IMR-90 (cell line): ENCODE results near the gene PNPLA1. TPM values are rescaled to one million over a fixed set of nuclear protein-coding genes. Genes with fewer than 3 reads are reported as not detected.

Experiments
- ATAC-seq: fragments of 200-7000 bp; cut with Tn5 transposase; 2 replicates; pipeline ENCODE4 v1.9.1; 2020; ENCODE audit warnings: low read depth, mild to moderate bottlenecking, moderate library complexity
- BruUV-seq: library from RNA; stranded (reverse); fragments of 400-500 nt; replicated peaks from 2 replicates; lab custom pipeline; 2021; lab: Mats Ljungman, UMichigan
- CTCF ChIA-PET: fragments of 300-600 bp; formaldehyde crosslinking; extraction: SDS; loops from one replicate; lab custom pipeline; 2021; ENCODE audit warnings: antibody characterized with exemption; lab: Yijun Ruan, JAX
- POLR2A ChIA-PET: fragments of 300-600 bp; sonication (Branson Sonifier 250); formaldehyde crosslinking; loops from one replicate; lab custom pipeline; 2022; ENCODE audit warnings: antibody characterized with exemption; ENCODE audit not compliant: unreplicated experiment; lab: Charles Lee
- DNase-seq: peaks from one replicate; pipeline ENCODE4 v3.0.0; 2013
- H2AFZ ChIP-seq: replicated peaks from 2 replicates; pipeline ENCODE3; 2013; ENCODE audit warnings: low read length, mild to moderate bottlenecking; ENCODE audit not compliant: poor library complexity
- H2AK5ac ChIP-seq: 2 replicates; pipeline ENCODE4 v1.6.1; 2013; ENCODE audit warnings: low read depth, low read length, inconsistent platforms
- H2AK9ac ChIP-seq: replicated peaks from 2 replicates; pipeline ENCODE3; 2013; ENCODE audit warnings: mild to moderate bottlenecking, low read depth, low read length, moderate library complexity; ENCODE audit not compliant: poor library complexity
- H2BK120ac ChIP-seq: 2 replicates; pipeline ENCODE4 v1.6.1; 2013; ENCODE audit warnings: low read depth, low read length, inconsistent platforms
- H2BK15ac ChIP-seq: 3 replicates; pipeline ENCODE4 v1.6.1; 2013; ENCODE audit warnings: low read depth, low read length, inconsistent platforms
- H2BK20ac ChIP-seq: 2 replicates; pipeline ENCODE4 v1.6.1; 2013; ENCODE audit warnings: low read depth, mild to moderate bottlenecking, inconsistent platforms, low read length, moderate library complexity
- H2BK5ac ChIP-seq: 2 replicates; pipeline ENCODE4 v1.6.1; 2013; ENCODE audit warnings: mild to moderate bottlenecking, low read depth, low read length, inconsistent platforms; ENCODE audit not compliant: poor library complexity, severe bottlenecking
- H3K14ac ChIP-seq: replicated peaks from 2 replicates; pipeline ENCODE4 v1.6.1; 2013; ENCODE audit warnings: low read depth, low read length, inconsistent platforms
- H3K18ac ChIP-seq: 2 replicates; pipeline ENCODE4 v1.6.1; 2013; ENCODE audit warnings: low read depth, low read length, control low read depth
- H3K23ac ChIP-seq: 2 replicates; pipeline ENCODE4 v1.6.1; 2013; ENCODE audit warnings: low read depth, low read length, inconsistent platforms
- H3K27ac ChIP-seq: 2 replicates; pipeline ENCODE4 v1.5.1; 2013; ENCODE audit warnings: mild to moderate bottlenecking, control low read depth, low read length; ENCODE audit not compliant: insufficient read depth
- H3K27me3 ChIP-seq: 2 replicates; pipeline ENCODE4 v1.6.1; 2013; ENCODE audit warnings: low read length; ENCODE audit not compliant: control insufficient read depth, insufficient read depth
- H3K36me3 ChIP-seq: 2 replicates; pipeline ENCODE4 v1.6.1; 2013; ENCODE audit warnings: low read length, mixed read lengths; ENCODE audit not compliant: control insufficient read depth, insufficient read depth
- H3K4ac ChIP-seq: 2 replicates; pipeline ENCODE4 v1.6.1; 2013; ENCODE audit warnings: low read depth, low read length, inconsistent platforms
- H3K4me1 ChIP-seq: 2 replicates; pipeline ENCODE4 v1.6.1; 2013; ENCODE audit warnings: low read length, mixed read lengths; ENCODE audit not compliant: control insufficient read depth, insufficient read depth
- H3K4me2 ChIP-seq: 2 replicates; pipeline ENCODE4 v1.6.1; 2013; ENCODE audit warnings: low read depth, mild to moderate bottlenecking, control low read depth, low read length, moderate library complexity
- H3K4me3 ChIP-seq: 2 replicates; pipeline ENCODE4 v1.5.1; 2013; ENCODE audit warnings: low read depth, mild to moderate bottlenecking, control low read depth, low read length, moderate library complexity; ENCODE audit not compliant: insufficient read depth
- H3K56ac ChIP-seq: 2 replicates; pipeline ENCODE4 v1.6.1; 2013; ENCODE audit warnings: low read length, inconsistent platforms; ENCODE audit not compliant: insufficient read depth; ENCODE audit errors: extremely low read depth
- H3K79me1 ChIP-seq, 2 experiments: 2 replicates each; pipeline ENCODE4 v1.6.1; 2013; ENCODE audit warnings: low read length in 2 of 2, inconsistent platforms in 1 of 2, low read depth in 1 of 2
- H3K9ac ChIP-seq: 2 replicates; pipeline ENCODE4 v1.6.1; 2013; ENCODE audit warnings: low read depth, low read length, control low read depth
- H3K9me1 ChIP-seq: 2 replicates; pipeline ENCODE4 v1.6.1; 2013; ENCODE audit warnings: low read length, inconsistent platforms; ENCODE audit not compliant: insufficient read depth
- H3K9me3 ChIP-seq: 2 replicates; pipeline ENCODE4 v1.6.1; 2013; ENCODE audit warnings: low read length; ENCODE audit not compliant: control insufficient read depth, insufficient read depth
- H4K20me1 ChIP-seq: 2 replicates; pipeline ENCODE4 v1.6.1; 2013; ENCODE audit warnings: low read length, inconsistent platforms; ENCODE audit not compliant: insufficient read depth
- H4K5ac ChIP-seq: 2 replicates; pipeline ENCODE4 v1.6.1; 2013; ENCODE audit warnings: mild to moderate bottlenecking, low read depth, low read length, control low read depth
- H4K8ac ChIP-seq, 2 experiments: 2 replicates each; pipeline ENCODE4 v1.6.1; 2013; ENCODE audit warnings: low read depth in 2 of 2, low read length in 2 of 2, control low read depth in 1 of 2, inconsistent platforms in 1 of 2
- H4K91ac ChIP-seq: 2 replicates; pipeline ENCODE4 v1.6.1; 2013; ENCODE audit warnings: low read depth, low read length, inconsistent platforms; ENCODE audit not compliant: insufficient read depth
- POLR2A ChIP-seq: IDR thresholded peaks from 2 replicates; pipeline ENCODE4 v1.6.1; 2012; ENCODE audit warnings: mild to moderate bottlenecking, low read depth, low read length
- WGBS, 2 experiments: methylation state at CpG; one replicate each; pipeline versions ENCODE4 v1.1.5 to v1.1.7; 2013; ENCODE audit warnings: missing lambda C conversion rate in 2 of 2; ENCODE audit not compliant: insufficient read length in 1 of 2; ENCODE audit errors: extremely low coverage in 2 of 2; 5-methylcytosine and 5-hydroxymethylcytosine counted together
- dilution Hi-C: fragments of 300-500 bp; cut with HindIII; formaldehyde crosslinking; loops from one replicate; pipeline ENCODE4 v1.14.3; 2018; ENCODE audit warnings: low sequenced_read_pairs; ENCODE audit not compliant: unreplicated experiment
- in situ Hi-C: fragments of 300-500 bp; cut with MboI; formaldehyde crosslinking; loops from 3 replicates; pipeline ENCODE4 v1.14.3; 2019; ENCODE audit warnings: low sequenced_read_pairs, inconsistent platforms, mixed read lengths
- intact Hi-C: fragments of 100-400 bp; cut with micrococcal nuclease; formaldehyde crosslinking; loops from 2 replicates; pipeline ENCODE4 v1.10.0; 2022
- polyA plus RNA-seq, 3 experiments: library from polyadenylated mRNA; depleted of rRNA; stranded (reverse); fragments of >200 nt; gene quantifications; 2 replicates each; pipeline ENCODE4 v1.2.3, GENCODE V29; 2012; ENCODE audit warnings: low replicate concordance in 1 of 3
- total RNA-seq: library from RNA; depleted of rRNA; stranded (reverse); fragments of >200 nt; gene quantifications from 2 replicates; pipeline ENCODE4 v1.2.3, GENCODE V29; 2012

Gene PNPLA1
- total and polyA plus RNA-seq, 2 of the 4 experiments (the other 2 are of a cell fraction): not detected

GRCh38 chr6:36230371-36230770, 39.5 kb upstream of the PNPLA1 start:
- Histone ChIP-seq H3K4me2 (no peak overlapping the region), H3K27ac (no peak overlapping the region), H2AK5ac (no peak overlapping the region), H3K27me3 (no peaks in the 10 kb centered on the region), H4K20me1 (no peaks in the 10 kb centered on the region), H4K8ac (no peak overlapping the region), H4K5ac (no peak overlapping the region), H3K9me3 (no peaks in the 10 kb centered on the region), H2BK120ac (no peak overlapping the region), H3K4me1 (no peaks in the 10 kb centered on the region), H2BK15ac (no peak overlapping the region), H2BK20ac (no peak overlapping the region), H3K23ac (no peak overlapping the region), H3K4me3 (no peak overlapping the region), H3K14ac (no peak overlapping the region), H4K91ac (no peak overlapping the region), H3K56ac (no peak overlapping the region), H3K9me1 (0 out of 2 replicates have a peak, but pooled peaks cover 4% of the 10 kb centered on the region), H2BK5ac (no peak overlapping the region), H2AFZ (no peak overlapping the region), H3K18ac (no peak overlapping the region), H3K36me3 (peaks cover 51% of the 10 kb centered on the region), H3K9ac (no peak overlapping the region), H3K79me1 (peaks cover 0 to 9% of the 10 kb centered on the region in 2 experiments; a peak in 1 of 4 replicates), H2AK9ac (peak overlapping the region; percentile 44), H3K4ac (no peak overlapping the region)
- WGBS, 2 experiments: 85% methylated on average over 6 of the region's 11 CpGs; no CpG with 5 or more reads in 1 of the 2 experiments
- intact Hi-C loops: no loop called here
- dilution Hi-C loops: no loop called here
- ATAC-seq (no peak), DNase-seq (no peak)
- no peak for TF ChIP-seq POLR2A
- ChIA-PET POLR2A (no interaction called here), CTCF (no interaction called here)
- BruUV-seq: no TSS peak
- in situ Hi-C loops: no loop called here
